ENCODE measurements around the gene FLT1. TPM values are rescaled to one million over a fixed set of nuclear protein-coding genes. Genes with fewer than 3 reads are reported as not detected.

Gene FLT1
- total RNA-seq, 2 experiments from 2014 or later, result 7.7 to 8.2 TPM

- ATAC-seq, result no peak
- no peak for DNase-seq
- Mint-ChIP-seq H3K27me3 (no peaks in the 10 kb centered on the region), H3K4me3 (no peak overlapping the region), H3K36me3 (ENCODE audit: low read depth) (no peaks in the 10 kb centered on the region), H3K27ac (no peak overlapping the region), H3K9me3 (no peaks in the 10 kb centered on the region), H3K4me1 (ENCODE audit: low read depth) (no peaks in the 10 kb centered on the region)
- ChIA-PET CTCF (no interaction called here), POLR2A (interaction anchor here (0.5 kb wide), 1 partner anchor 168 kb away, joined by 4 read pairs; no protein-coding TSS in a partner anchor)
- intact Hi-C loops (cut with micrococcal nuclease), result no loop called here
- TF ChIP-seq, protein P1, sequence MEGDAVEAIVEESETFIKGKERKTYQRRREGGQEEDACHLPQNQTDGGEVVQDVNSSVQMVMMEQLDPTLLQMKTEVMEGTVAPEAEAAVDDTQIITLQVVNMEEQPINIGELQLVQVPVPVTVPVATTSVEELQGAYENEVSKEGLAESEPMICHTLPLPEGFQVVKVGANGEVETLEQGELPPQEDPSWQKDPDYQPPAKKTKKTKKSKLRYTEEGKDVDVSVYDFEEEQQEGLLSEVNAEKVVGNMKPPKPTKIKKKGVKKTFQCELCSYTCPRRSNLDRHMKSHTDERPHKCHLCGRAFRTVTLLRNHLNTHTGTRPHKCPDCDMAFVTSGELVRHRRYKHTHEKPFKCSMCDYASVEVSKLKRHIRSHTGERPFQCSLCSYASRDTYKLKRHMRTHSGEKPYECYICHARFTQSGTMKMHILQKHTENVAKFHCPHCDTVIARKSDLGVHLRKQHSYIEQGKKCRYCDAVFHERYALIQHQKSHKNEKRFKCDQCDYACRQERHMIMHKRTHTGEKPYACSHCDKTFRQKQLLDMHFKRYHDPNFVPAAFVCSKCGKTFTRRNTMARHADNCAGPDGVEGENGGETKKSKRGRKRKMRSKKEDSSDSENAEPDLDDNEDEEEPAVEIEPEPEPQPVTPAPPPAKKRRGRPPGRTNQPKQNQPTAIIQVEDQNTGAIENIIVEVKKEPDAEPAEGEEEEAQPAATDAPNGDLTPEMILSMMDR (IDR thresholded peaks at IDR 0.05), result no peak
These were observed 107.0 kb downstream of the FLT1 start for GRCh38 chr13:28387740-28388501.

DNA sequence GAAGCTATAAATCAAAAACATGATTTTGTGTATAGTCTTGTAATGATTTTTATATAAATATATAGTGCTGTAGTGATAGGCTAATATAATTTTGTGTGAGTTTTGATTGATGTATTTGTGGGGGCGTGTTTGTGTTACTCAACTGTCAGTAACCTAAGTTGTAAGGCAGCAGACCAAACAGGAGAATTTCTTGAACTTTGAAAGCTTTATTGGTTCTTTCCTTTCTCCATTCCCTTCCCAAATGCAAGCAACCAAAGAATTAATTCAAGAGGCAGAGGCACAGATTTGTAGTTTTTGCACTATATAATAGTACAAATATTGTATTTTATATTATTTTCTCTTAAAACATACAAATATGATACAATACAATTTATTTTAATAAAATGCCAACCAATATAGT is 109.6 kb downstream of the FLT1 start:
- Mint-ChIP-seq H3K4me1 (ENCODE audit: low read depth) (no peaks in the 10 kb centered on the region), H3K27me3 (peaks cover 3% of the 10 kb centered on the region), H3K9me3 (no peaks in the 10 kb centered on the region), H3K4me3 (no peak overlapping the region), H3K36me3 (ENCODE audit: low read depth) (no peaks in the 10 kb centered on the region), H3K27ac (no peak overlapping the region)
- ATAC-seq, result no peak
- DNase-seq, result no peak
- intact Hi-C loops (cut with micrococcal nuclease), result no loop called here
- CTCF ChIA-PET, result interaction anchor here (0.6 to 1.8 kb wide), 3 partner anchors 9 to 43 kb away, joined by 3 to 4 read pairs (median 3); no protein-coding TSS in a partner anchor
- POLR2A ChIA-PET, result no interaction called here
- TF ChIP-seq, protein P1 (IDR thresholded peaks at IDR 0.05), result no peak

DNA sequence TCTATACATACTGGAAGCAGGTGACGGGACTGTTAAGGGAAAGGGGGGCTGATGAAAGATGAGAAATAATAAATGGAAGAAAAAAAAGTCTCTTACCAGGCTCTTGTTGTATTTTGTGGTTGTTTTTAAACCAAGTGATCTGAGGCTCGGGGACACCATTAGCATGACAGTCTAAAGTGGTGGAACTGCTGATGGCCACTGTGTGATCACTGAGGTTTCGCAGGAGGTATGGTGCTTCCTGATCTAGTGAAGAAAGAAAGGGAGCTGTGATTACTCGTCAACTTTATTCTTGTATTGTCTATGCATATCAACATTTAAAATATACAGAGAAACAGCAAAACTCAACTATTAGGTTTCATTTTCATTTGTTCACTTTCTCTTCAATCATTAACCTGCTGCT is 110.1 kb downstream of the FLT1 start:
- Mint-ChIP-seq H3K9me3 (no peaks in the 10 kb centered on the region), H3K4me3 (no peak overlapping the region), H3K4me1 (ENCODE audit: low read depth) (no peaks in the 10 kb centered on the region), H3K27ac (no peak overlapping the region), H3K36me3 (ENCODE audit: low read depth) (no peaks in the 10 kb centered on the region), H3K27me3 (peaks cover 3% of the 10 kb centered on the region)
- DNase-seq, result no peak
- TF ChIP-seq, protein P1 (IDR thresholded peaks at IDR 0.05), result no peak
- POLR2A ChIA-PET, result no interaction called here
- no peak for ATAC-seq
- intact Hi-C loops (cut with micrococcal nuclease), result no loop called here
- CTCF ChIA-PET, result interaction anchor here (0.6 to 1.8 kb wide), 3 partner anchors 9 to 43 kb away, joined by 3 to 4 read pairs (median 3); no protein-coding TSS in a partner anchor

- DNase-seq, result no peak
- peaks cover 3% of the 10 kb centered on the region for H3K27me3 Mint-ChIP-seq
- ChIA-PET CTCF (no interaction called here), POLR2A (no interaction called here)
- H3K4me1 Mint-ChIP-seq (ENCODE audit: low read depth), result no peaks in the 10 kb centered on the region
- TF ChIP-seq, protein P1 (IDR thresholded peaks at IDR 0.05), result no peak
- intact Hi-C loops (cut with micrococcal nuclease), result no loop called here
- no peak overlapping the region for H3K4me3 Mint-ChIP-seq
- H3K27ac Mint-ChIP-seq, result no peak overlapping the region
- H3K9me3 Mint-ChIP-seq, result no peaks in the 10 kb centered on the region
- H3K36me3 Mint-ChIP-seq (ENCODE audit: low read depth), result no peaks in the 10 kb centered on the region
- ATAC-seq, result no peak
These were observed 114.6 kb downstream of the FLT1 start for GRCh38 chr13:28380319-28380718.

GRCh38 chr13:28379371-28380083 is 115.4 kb downstream of the FLT1 start:
- POLR2A ChIA-PET, result no interaction called here
- no peaks in the 10 kb centered on the region for H3K4me1 Mint-ChIP-seq (ENCODE audit: low read depth)
- ATAC-seq, result no peak
- H3K27ac Mint-ChIP-seq, result no peak overlapping the region
- no peak for DNase-seq
- no peak overlapping the region for H3K4me3 Mint-ChIP-seq
- CTCF ChIA-PET, result no interaction called here
- H3K36me3 Mint-ChIP-seq (ENCODE audit: low read depth), result no peaks in the 10 kb centered on the region
- H3K9me3 Mint-ChIP-seq, result no peaks in the 10 kb centered on the region
- intact Hi-C loops (cut with micrococcal nuclease), result no loop called here
- TF ChIP-seq, protein P1 (IDR thresholded peaks at IDR 0.05), result no peak
- peaks cover 3% of the 10 kb centered on the region for H3K27me3 Mint-ChIP-seq
